OCI-LY1 (cell line): ENCODE measurements around the gene PPIP5K1.

Experiments
- CTCF ChIP-seq: fragments of 200-600 bp; sonication (generic), shearing (Covaris generic); IDR thresholded peaks from 2 replicates; pipeline ENCODE4 v1.5.1; 2017; ENCODE audit warnings: mild to moderate bottlenecking, antibody characterized with exemption, low read length, moderate library complexity, mixed read lengths
- EZH2 ChIP-seq: fragments of 200-600 bp; sonication (generic), shearing (Covaris generic); IDR thresholded peaks from 2 replicates; pipeline ENCODE4 v1.8.0; 2017; ENCODE audit warnings: borderline replicate concordance, mixed run types, mild to moderate bottlenecking, antibody characterized with exemption, low read length, moderate library complexity, mixed read lengths

GRCh38 chr15:43508421-43508820 is 81.6 kb downstream of the PPIP5K1 start:
- no peak for TF ChIP-seq CTCF
- no peak for TF ChIP-seq EZH2
